Activated CD8-positive, alpha-beta memory T cell treated with anti-CD3 and anti-CD28 coated beads, Interleukin-2, amount 10 ng/mL, durations not matched to agents 7 days and 5 days (primary cell): ENCODE measurements around the gene TRPM6. TPM values are rescaled to one million over a fixed set of nuclear protein-coding genes. Genes with fewer than 3 reads are reported as not detected.

ENCODE experiments used
- ATAC-seq: fragments of 150-1000 bp; cut with Tn5 transposase; one replicate; pipeline ENCODE4 v1.10.0; 2021; ENCODE audit warnings: moderate library complexity
- CTCF ChIA-PET: fragments of 350-600 bp; sonication (Branson Sonifier 250); formaldehyde crosslinking; loops from one replicate; lab custom pipeline; 2021; ENCODE audit warnings: antibody characterized with exemption; lab: Charles Lee
- DNase-seq: peaks from one replicate; pipeline ENCODE4 v3.0.0-alpha.2; 2020
- H3K27ac Mint-ChIP-seq: one replicate; pipeline ENCODE4 v1.8.0; 2021; ENCODE audit warnings: mild to moderate bottlenecking, mixed read lengths
- H3K27me3 Mint-ChIP-seq: one replicate; pipeline ENCODE4 v1.8.0; 2021; ENCODE audit warnings: mixed read lengths
- H3K36me3 Mint-ChIP-seq: one replicate; pipeline ENCODE4 v1.8.0; 2021; ENCODE audit warnings: mild to moderate bottlenecking, mixed read lengths
- H3K4me1 Mint-ChIP-seq: one replicate; pipeline ENCODE4 v1.8.0; 2021; ENCODE audit warnings: mixed read lengths
- H3K4me3 Mint-ChIP-seq: one replicate; pipeline ENCODE4 v1.8.0; 2021; ENCODE audit warnings: mild to moderate bottlenecking, moderate library complexity, mixed read lengths
- H3K9me3 Mint-ChIP-seq: one replicate; pipeline ENCODE4 v1.8.0; 2022; ENCODE audit warnings: low read depth, mixed read lengths
- total RNA-seq, 2 experiments: library from RNA; stranded (reverse); gene quantifications; one replicate each; pipeline ENCODE4 v1.2.3, GENCODE V29; 2021

The TRPM6 gene
- total RNA-seq, 2 experiments from 2014 or later, result not detected

GRCh38 chr9:74846766-74847165, 41.0 kb downstream of the TRPM6 start:
- CTCF ChIA-PET, result no interaction called here
- Mint-ChIP-seq H3K36me3 (no peaks in the 10 kb centered on the region), H3K27me3 (peaks cover 2% of the 10 kb centered on the region), H3K27ac (no peak overlapping the region), H3K9me3 (no peaks in the 10 kb centered on the region), H3K4me1 (peaks cover 10% of the 10 kb centered on the region), H3K4me3 (no peak overlapping the region)
- DNase-seq (no peak), ATAC-seq (no peak)

GRCh38 chr9:74838351-74838750, 49.4 kb downstream of the TRPM6 start:
- H3K27me3 Mint-ChIP-seq, result peaks cover 4% of the 10 kb centered on the region
- H3K9me3 Mint-ChIP-seq, result no peaks in the 10 kb centered on the region
- H3K36me3 Mint-ChIP-seq, result no peaks in the 10 kb centered on the region
- no peaks in the 10 kb centered on the region for H3K4me1 Mint-ChIP-seq
- no peak overlapping the region for H3K27ac Mint-ChIP-seq
- CTCF ChIA-PET, result no interaction called here
- H3K4me3 Mint-ChIP-seq, result no peak overlapping the region
- ATAC-seq (no peak), DNase-seq (no peak)

- CTCF ChIA-PET, result interaction anchor here (0.7 kb wide), 1 partner anchor 764 kb away, joined by 3 read pairs; no protein-coding TSS in a partner anchor
- Mint-ChIP-seq H3K36me3 (no peaks in the 10 kb centered on the region), H3K27me3 (peaks cover under 1% of the 10 kb centered on the region), H3K4me1 (no peaks in the 10 kb centered on the region), H3K4me3 (no peak overlapping the region), H3K9me3 (no peaks in the 10 kb centered on the region), H3K27ac (no peak overlapping the region)
- ATAC-seq, result no peak
- no peak for DNase-seq
Observed at GRCh38 chr9:74824654-74825053, 63.1 kb downstream of the TRPM6 start.

- no peaks in the 10 kb centered on the region for H3K4me1 Mint-ChIP-seq
- peaks cover 3% of the 10 kb centered on the region for H3K27me3 Mint-ChIP-seq
- no peaks in the 10 kb centered on the region for H3K36me3 Mint-ChIP-seq
- CTCF ChIA-PET, result no interaction called here
- H3K4me3 Mint-ChIP-seq, result no peak overlapping the region
- no peak overlapping the region for H3K27ac Mint-ChIP-seq
- H3K9me3 Mint-ChIP-seq, result no peaks in the 10 kb centered on the region
- ATAC-seq, result no peak
- DNase-seq, result no peak
Observed at GRCh38 chr9:74821636-74822035, 66.1 kb downstream of the TRPM6 start.

- Mint-ChIP-seq H3K27me3 (peaks cover 5% of the 10 kb centered on the region), H3K4me3 (no peak overlapping the region), H3K36me3 (no peaks in the 10 kb centered on the region), H3K9me3 (no peaks in the 10 kb centered on the region), H3K27ac (no peak overlapping the region), H3K4me1 (no peaks in the 10 kb centered on the region)
- CTCF ChIA-PET, result no interaction called here
- DNase-seq, result no peak
- no peak for ATAC-seq
Observed at GRCh38 chr9:74817816-74818215, 69.9 kb downstream of the TRPM6 start.

GRCh38 chr9:74817281-74817810, 70.4 kb downstream of the TRPM6 start:
- Mint-ChIP-seq H3K36me3 (no peaks in the 10 kb centered on the region), H3K4me3 (no peak overlapping the region), H3K4me1 (no peaks in the 10 kb centered on the region), H3K27me3 (peaks cover 5% of the 10 kb centered on the region), H3K27ac (no peak overlapping the region), H3K9me3 (no peaks in the 10 kb centered on the region)
- no peak for DNase-seq
- no peak for ATAC-seq
- CTCF ChIA-PET, result no interaction called here

GRCh38 chr9:74810200-74810599, 77.5 kb downstream of the TRPM6 start:
- ATAC-seq (no peak), DNase-seq (no peak)
- no peak overlapping the region for H3K27ac Mint-ChIP-seq
- H3K4me3 Mint-ChIP-seq, result no peak overlapping the region
- CTCF ChIA-PET, result no interaction called here
- no peaks in the 10 kb centered on the region for H3K4me1 Mint-ChIP-seq
- no peaks in the 10 kb centered on the region for H3K9me3 Mint-ChIP-seq
- no peaks in the 10 kb centered on the region for H3K36me3 Mint-ChIP-seq
- peaks cover 23% of the 10 kb centered on the region for H3K27me3 Mint-ChIP-seq

GRCh38 chr9:74804018-74804385, 83.7 kb downstream of the TRPM6 start:
- CTCF ChIA-PET, result interaction anchor here (1.5 kb wide), 1 partner anchor 27 kb away, joined by 3 read pairs; no protein-coding TSS in a partner anchor
- no peak for ATAC-seq
- H3K27me3 Mint-ChIP-seq, result peaks cover 28% of the 10 kb centered on the region
- H3K4me3 Mint-ChIP-seq, result no peak overlapping the region
- H3K9me3 Mint-ChIP-seq, result no peaks in the 10 kb centered on the region
- H3K27ac Mint-ChIP-seq, result no peak overlapping the region
- no peak for DNase-seq
- no peaks in the 10 kb centered on the region for H3K4me1 Mint-ChIP-seq
- H3K36me3 Mint-ChIP-seq, result no peaks in the 10 kb centered on the region

- Mint-ChIP-seq H3K27me3 (peaks cover 25% of the 10 kb centered on the region), H3K9me3 (no peaks in the 10 kb centered on the region), H3K4me3 (no peak overlapping the region), H3K4me1 (no peaks in the 10 kb centered on the region), H3K36me3 (no peaks in the 10 kb centered on the region), H3K27ac (no peak overlapping the region)
- CTCF ChIA-PET, result interaction anchor here (1.5 kb wide), 1 partner anchor 26 kb away, joined by 3 read pairs; no protein-coding TSS in a partner anchor
- DNase-seq (no peak), ATAC-seq (no peak)
Observed at GRCh38 chr9:74803376-74804017, 84.2 kb downstream of the TRPM6 start.

GRCh38 chr9:74800226-74800625, 87.5 kb downstream of the TRPM6 start:
- H3K9me3 Mint-ChIP-seq, result no peaks in the 10 kb centered on the region
- no peak overlapping the region for H3K27ac Mint-ChIP-seq
- no peaks in the 10 kb centered on the region for H3K4me1 Mint-ChIP-seq
- no peaks in the 10 kb centered on the region for H3K36me3 Mint-ChIP-seq
- H3K4me3 Mint-ChIP-seq, result no peak overlapping the region
- H3K27me3 Mint-ChIP-seq, result peaks cover 17% of the 10 kb centered on the region
- CTCF ChIA-PET, result interaction anchor here (0.6 kb wide), 1 partner anchor 16 kb away, joined by 3 read pairs; no protein-coding TSS in a partner anchor
- ATAC-seq (no peak), DNase-seq (no peak)

- Mint-ChIP-seq H3K36me3 (no peaks in the 10 kb centered on the region), H3K4me3 (no peak overlapping the region), H3K27me3 (peaks cover 12% of the 10 kb centered on the region), H3K9me3 (no peaks in the 10 kb centered on the region), H3K27ac (no peak overlapping the region), H3K4me1 (no peaks in the 10 kb centered on the region)
- DNase-seq, result no peak
- CTCF ChIA-PET, result no interaction called here
- no peak for ATAC-seq
Observed at GRCh38 chr9:74795803-74796202, 91.9 kb downstream of the TRPM6 start.

- no peaks in the 10 kb centered on the region for H3K36me3 Mint-ChIP-seq
- no peak overlapping the region for H3K4me3 Mint-ChIP-seq
- no peak overlapping the region for H3K27ac Mint-ChIP-seq
Observed at GRCh38 chr9:74795081-74795480, 92.6 kb downstream of the TRPM6 start.

GRCh38 chr9:74784506-74784905, 103.2 kb downstream of the TRPM6 start:
- Mint-ChIP-seq H3K9me3 (no peaks in the 10 kb centered on the region), H3K27ac (no peak overlapping the region), H3K27me3 (peaks cover 14% of the 10 kb centered on the region), H3K4me1 (no peaks in the 10 kb centered on the region), H3K36me3 (no peaks in the 10 kb centered on the region), H3K4me3 (no peak overlapping the region)
- CTCF ChIA-PET, result interaction anchor here (1.4 kb wide), 1 partner anchor 13 kb away, joined by 5 read pairs; no protein-coding TSS in a partner anchor
- DNase-seq (no peak), ATAC-seq (no peak)

More at GRCh38 chr9:74795081-74795480, 92.6 kb downstream of the TRPM6 start:
- CTCF ChIA-PET, result no interaction called here
- ATAC-seq, result no peak
- Mint-ChIP-seq H3K4me1 (no peaks in the 10 kb centered on the region), H3K9me3 (no peaks in the 10 kb centered on the region), H3K27me3 (peaks cover 7% of the 10 kb centered on the region)
- no peak for DNase-seq

- no peaks in the 10 kb centered on the region for H3K36me3 Mint-ChIP-seq
- ATAC-seq (no peak), DNase-seq (no peak)
- no peak overlapping the region for H3K4me3 Mint-ChIP-seq
- CTCF ChIA-PET, result interaction anchor here (0.7 to 1.9 kb wide), 2 partner anchors 9 to 302 kb away, joined by 3 to 8 read pairs; no protein-coding TSS in a partner anchor
- H3K27ac Mint-ChIP-seq, result no peak overlapping the region
- no peaks in the 10 kb centered on the region for H3K4me1 Mint-ChIP-seq
- peaks cover 14% of the 10 kb centered on the region for H3K27me3 Mint-ChIP-seq
- H3K9me3 Mint-ChIP-seq, result no peaks in the 10 kb centered on the region
Observed at GRCh38 chr9:74783408-74783807, 104.3 kb downstream of the TRPM6 start.
